ENCODE data around the gene LRMDA.
"Not testable (repeated sequence)": the region's sequence is repeated elsewhere in the genome, so short reads cannot be mapped to it uniquely, and the experiment has no call there.

The LRMDA gene

DNA sequence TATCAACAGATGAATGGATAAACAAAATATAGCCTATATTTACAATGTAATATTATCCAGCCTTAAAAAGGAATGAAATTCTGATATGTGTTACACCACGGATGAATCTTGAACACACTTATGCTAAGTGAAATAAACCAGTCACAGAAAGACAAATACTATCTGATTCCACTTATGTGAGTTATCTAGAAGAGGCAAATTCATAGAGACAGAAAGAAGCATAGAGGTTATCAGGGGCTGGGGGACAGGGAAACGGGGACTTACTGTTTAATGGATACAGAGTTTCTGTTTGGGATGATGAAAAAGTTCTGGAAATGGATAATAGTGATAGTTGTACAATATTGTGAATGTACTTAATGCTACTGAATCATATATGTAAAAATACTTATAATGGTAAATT lies 329.9 kb downstream of the LRMDA start:
- no peak for DNase-seq

DNA sequence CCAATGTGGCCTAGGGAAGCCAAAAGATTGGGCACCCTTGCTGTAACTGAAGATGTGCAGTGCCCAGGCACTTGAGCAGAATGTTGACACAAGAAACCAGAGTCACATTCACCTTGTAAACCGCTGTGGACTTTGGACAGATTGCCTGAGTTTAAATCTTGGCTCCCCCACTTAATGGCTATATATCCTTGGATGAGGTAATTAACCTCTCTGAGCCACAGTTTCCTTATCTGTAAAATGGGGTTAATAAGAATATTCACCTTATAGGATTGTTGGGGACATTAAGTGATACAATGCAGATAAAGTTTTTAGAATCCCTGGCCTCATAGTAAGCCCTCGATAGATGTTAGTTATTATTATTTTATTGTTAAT lies 331.0 kb downstream of the LRMDA start:
- DNase-seq: no peak

DNA sequence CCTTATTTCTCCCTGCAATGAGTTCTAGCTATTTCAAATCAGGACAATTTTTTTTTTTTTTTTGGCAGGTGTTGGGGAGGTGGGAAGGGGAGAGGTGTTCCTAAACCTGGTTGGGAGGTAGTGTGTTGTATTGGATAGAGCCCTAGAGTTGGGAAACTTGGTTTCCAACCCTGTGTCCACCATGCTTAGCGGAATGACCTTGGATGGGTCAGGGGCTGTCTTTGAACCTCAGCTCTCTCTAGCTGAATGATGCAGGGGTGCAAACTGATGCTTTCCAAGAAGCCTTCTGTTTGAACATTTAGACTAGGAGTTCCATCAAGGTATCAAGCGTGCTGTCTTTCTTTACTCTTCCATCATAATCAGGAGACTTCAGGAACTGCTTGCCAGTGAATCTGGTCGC lies 332.2 kb downstream of the LRMDA start:
- DNase-seq: no peak

DNA sequence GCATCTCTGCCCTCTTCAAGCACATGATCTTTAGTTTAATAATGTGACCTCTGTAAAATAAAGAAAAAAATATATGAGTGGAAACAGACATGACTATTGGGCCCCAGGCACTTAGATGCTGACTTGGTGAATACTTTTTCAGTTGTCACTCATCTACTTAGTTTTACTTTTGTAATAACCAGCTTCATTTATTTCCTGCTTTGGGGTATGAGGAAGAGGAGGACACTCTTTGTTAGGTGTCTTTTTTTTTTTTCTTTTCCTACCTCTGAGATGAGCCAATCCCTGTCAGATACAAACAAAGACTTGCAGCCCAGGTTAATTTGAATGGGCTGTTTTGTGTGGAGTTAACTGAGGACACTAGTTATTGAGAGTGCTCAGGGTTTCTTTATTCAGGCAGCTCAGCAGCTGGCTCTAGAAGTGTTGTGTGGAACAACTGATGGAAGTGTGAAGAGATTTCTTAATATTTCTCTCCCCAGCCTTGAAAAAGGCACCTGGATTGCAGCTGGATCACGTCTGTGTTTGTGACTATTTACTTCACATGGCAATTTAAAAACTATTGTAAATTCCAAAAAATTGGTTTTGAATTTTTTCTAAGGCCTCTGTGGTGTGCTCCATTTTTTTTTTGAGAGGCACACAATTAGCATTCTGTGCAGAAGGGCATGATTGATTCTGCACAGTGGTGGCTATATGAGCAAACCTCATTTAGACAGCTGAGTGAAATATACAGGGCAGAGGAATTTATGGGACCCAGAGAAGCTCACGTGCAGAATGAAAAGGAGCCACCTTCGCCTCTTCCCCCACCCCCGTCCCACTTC lies 333.8 kb downstream of the LRMDA start:
- DNase-seq: no peak

DNA sequence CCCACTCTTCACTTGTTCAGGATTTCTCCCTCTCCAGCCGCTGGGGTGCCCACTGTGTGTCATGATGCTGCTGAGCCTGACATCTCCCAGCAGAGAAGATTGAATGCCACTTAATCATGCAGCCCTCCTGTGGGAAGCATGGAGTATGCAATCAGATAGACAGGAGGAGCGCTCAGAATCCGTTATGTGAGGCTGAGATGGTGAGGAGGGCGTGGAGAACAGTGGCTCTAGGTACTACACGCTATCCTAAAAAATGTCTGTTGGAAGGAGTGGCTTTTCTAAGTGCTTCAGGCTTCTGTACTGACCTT lies 334.3 kb downstream of the LRMDA start:
- no peak for DNase-seq

DNA sequence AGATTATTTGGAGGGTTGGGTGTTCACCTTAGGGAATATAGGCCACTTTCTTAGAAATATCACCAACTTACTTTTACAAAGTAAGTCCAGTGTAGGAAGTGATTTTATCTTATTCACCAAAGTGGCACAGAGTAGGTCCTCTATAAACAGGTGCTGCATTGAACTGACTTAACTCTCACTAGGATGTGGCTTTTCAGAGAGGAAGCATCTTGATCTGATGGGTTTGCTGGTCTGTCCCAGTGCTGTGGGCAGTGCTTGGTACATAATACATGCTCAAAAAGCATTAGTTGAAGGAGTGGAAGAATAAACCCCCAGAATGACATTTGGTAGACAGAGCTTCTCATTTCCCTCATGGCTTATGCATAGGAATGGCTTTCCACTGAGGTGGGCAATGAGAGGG lies 334.7 kb downstream of the LRMDA start:
- no peak for DNase-seq

DNA sequence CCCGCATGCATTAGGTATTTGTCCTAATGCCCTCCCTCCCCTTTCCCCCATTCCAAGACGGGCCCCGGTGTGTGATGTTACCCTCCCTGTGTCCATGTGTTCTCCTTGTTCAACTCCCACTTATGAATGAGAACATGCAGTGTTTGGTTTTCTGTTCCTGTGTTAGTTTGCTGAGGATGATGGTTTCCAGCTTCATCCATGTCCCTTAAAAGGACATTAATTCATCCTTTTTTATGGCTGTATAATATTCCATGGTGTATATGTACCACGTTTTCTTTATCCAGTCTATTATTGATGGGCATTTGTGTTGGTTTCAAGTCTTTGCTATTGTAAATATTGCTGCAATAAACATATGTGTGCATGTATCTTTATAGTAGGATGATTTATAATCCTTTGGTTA lies 335.3 kb downstream of the LRMDA start:
- DNase-seq: not testable (repeated sequence)

DNA sequence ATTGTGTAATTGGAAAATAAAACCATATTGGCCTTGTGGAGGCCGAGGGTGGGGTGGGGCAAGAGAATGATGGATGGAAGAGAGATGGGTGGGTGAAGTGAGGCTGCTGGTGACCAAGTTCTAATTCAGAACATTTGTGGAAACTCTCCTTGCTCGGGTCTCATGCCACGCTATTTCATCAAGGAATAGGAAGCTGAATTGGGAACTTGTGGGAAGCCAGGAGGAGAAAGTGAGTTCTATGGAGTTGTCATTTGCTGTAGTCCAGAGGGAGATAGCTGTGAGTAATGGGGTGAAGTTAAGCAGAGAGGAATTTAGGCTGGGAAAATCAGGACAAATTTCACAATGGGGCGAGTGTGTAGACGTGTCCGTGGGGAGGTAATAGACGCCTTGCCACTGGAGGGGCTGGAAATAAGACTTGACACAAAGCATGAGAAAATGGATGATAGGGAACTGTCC lies 339.2 kb downstream of the LRMDA start:
- DNase-seq: no peak

DNA sequence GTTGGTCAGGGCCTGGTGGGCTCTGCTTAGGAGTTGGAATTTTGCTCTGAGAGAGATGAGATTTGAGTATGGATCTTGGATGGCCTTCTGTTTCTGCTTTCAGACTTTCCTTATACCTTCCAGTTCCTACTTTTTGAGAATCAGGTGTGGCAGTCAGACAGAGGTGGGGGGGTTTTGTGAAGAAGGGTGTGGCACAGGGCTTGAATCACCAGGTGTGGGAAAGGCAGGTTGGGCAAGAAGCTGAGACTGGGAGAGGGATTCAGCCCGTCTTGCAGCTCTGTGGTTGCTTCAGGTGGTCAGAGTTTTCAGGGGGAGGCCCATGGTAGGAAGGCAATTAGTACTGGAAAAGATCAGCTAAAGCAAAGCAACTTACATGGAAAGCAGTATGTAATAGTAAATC lies 340.2 kb downstream of the LRMDA start:
- no peak for DNase-seq

DNA sequence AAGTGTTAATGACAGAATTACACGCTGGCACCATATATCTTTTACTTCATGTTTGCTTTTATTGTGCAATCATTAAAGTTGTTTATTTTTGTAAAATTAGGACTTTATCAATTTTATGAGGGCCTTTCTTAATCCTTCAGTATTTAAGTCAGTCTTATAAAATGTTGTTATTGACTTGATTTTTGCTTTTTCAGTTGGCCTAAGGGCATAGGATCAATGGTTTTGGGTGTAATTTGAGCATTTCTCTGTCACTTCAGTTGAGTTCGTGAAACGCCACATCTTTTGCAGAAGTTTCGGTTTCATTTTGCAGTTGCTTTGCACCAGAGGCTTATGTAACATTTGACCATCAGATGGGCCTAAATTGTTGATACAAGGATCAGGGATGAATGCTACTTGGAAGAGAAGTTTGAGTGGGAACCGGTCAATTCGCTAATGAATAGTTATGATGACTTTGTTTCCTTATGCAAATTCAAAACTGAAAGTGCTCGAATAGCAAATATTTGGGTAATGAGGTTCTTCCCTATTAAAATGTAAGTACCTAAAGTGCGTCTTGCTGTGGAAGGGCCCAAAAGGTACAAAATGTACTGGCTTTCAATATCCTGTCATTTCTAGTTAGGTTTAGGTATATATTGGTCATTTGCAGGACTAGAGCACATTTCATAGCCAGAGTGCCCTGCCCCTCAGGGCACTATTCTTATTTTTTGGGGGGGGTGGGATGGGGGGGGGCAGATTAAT lies 340.9 kb downstream of the LRMDA start:
- no peak for DNase-seq

DNA sequence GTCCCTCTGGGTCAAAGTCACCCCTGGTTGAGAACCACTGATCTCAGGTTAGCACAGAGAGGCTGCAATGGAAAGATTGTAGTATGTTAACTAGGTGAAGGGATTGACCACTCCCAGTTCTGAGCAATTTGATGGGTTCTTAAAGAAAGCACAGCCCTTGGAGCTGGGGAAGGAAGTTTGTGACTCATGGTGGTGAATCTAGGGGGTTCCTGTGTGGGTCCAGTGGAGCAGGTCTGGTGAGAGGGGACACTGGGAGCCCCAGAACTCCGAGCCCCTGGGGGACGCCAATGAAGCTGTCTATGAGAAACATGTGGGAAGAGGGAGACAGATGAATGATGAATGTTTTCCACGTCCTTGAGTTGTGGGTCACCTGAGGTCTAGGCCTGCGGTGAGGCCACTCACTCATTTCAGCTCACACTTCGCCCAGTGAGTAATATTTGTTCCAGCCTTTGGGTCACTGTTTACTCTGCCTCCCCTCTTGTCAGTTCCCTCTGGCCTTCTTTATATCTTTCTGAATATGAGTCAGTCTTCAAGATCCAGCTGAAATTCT lies 341.9 kb downstream of the LRMDA start:
- DNase-seq: no peak

DNA sequence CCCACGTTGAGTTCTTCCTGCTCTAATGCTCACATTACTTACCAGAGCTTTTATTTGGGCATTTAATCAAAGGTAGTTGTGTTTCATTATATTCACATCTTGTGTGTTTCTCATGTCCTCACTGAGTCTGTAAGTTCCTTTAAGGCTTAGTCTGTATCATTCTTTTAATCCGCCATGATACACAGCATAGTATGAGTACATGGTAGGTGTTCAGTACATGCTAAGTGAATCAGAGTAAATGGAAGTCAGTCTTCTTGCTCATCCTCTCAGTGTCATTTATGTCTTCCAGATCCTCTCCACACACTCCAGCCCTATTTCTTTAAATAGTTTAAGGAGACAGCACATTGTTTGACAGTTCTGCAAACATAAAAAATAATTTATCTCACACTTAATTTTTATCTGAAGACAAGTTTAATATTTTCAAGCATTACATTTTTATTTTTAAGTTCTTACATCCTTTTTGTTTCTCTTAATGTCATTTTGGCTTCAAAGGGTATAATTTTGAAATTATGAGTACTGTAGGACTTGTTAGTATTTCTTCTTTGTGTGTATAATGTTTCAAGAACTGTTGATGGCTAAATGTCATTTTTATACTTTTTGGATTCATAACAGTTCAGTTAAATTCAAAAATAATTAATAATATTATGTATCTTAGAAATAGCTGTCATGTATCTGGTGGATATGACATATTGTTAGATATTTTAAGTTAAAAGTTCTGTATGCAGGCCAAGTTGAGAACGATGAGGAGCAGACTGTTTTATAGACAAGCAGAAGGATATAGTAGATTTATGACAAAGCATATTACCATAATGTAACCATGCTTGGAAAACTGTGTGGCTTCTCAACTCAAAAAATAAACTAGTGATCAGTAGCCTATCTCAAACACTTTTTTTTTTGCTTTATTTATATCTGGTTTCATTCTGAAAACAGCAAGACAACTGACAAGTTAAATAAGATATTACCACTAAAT lies 342.7 kb downstream of the LRMDA start:
- DNase-seq: no peak

DNA sequence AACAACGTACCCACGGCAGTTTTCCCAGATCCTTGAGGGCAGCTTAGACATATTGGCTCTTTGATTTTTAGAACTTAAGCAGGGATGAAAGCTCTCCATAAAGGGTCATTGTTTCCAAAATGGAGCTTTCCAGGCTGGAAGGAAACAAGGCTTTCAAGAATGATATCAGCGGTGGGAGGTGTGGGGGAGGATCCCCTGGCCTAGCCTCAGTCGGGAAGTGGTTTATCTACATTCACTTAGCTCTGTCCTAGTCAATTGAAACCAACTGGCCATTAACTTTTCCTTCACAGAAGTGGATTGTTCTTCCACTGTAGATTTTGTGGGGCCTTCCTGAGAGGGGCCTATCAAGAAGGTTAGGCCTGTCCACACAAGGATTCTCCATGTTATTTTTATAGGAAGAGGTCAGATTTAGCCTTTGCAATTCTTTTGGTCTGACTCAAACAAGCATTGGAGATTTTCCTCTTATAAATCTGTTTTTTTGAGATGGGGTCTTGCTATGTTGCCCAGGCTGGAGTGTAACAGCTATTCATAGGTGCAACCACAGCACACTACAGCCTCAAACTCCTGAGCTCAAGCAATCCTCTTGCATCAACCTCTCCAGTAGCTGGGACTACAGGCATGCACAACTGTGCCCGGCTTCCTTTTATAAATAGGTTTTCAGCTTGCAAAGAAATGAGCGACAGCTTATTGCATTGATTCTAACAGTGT lies 343.5 kb downstream of the LRMDA start:
- no peak for DNase-seq

DNA sequence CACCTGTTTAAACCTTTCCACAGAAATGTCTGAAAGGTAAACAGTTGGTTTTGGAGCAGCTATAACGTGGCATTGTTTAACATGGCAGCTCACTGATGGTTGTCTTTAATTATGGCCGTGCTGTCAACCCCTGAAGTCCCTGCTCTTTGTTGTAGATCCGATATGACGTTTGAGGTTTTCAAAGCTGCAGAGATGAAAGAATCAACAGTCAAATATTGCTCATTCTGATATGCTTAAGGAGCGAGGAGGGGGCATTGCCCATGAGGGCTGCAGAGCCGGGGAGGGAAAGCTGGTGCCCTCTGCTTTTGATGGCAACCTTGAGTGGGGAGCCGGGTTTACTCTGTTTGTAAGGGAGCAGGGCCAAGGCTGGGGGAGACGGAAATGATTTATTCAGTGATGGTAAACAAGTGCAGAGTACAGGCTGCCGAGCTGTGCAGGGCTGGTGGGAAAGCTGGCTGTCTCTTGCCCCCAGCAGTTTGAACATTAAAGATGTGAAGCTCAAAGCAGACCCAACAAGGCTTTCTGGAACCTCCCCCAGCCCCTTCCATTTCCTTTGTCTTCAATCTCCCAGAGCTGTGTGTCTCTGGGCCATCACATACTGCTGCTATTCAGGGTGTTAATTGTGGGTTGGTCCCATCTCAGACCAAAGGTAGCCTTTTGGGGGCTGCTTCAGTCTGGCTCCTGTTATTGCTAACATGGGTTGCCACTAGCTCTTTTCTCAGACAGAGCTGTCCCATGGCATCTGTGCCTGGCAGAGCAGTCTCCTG lies 345.5 kb downstream of the LRMDA start:
- no peak for DNase-seq

DNA sequence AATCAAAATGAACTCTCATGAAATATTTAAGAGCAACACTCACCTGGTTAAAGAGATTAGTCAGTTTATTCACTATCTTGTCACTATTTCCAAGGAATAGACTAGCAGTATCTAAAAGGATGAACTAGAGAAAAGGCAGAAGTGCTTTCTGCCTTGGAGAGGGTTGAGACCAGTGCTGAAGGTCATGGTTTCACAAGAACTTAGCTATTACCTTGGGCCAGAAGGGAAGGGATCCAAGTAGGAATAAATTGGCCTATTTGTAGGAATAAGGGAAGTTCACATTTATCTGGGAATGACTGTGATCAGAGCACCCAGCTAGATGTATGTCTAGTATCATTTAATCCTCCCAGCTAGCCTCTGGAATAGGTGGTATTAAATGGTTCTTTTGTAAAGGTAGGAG lies 347.2 kb downstream of the LRMDA start:
- DNase-seq: no peak

DNA sequence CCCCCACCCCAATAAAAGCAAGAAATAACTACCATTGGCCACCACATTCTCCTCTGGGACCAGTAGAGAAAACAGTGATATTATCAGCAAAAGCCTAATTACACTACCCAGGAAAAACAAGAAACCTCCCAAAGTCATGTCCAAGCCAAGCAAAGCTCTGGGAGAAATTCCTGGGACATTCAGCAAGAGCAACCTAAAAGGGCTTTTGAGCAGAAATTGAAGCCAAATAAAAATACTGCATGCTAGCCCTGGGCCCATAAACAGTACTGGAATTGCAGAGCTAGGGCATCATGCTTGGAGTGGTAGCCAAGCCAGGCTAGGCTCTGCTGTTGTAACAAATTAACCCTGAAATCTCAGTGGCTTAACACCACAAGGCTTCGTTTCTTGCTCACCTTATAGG lies 347.9 kb downstream of the LRMDA start:
- no peak for DNase-seq

DNA sequence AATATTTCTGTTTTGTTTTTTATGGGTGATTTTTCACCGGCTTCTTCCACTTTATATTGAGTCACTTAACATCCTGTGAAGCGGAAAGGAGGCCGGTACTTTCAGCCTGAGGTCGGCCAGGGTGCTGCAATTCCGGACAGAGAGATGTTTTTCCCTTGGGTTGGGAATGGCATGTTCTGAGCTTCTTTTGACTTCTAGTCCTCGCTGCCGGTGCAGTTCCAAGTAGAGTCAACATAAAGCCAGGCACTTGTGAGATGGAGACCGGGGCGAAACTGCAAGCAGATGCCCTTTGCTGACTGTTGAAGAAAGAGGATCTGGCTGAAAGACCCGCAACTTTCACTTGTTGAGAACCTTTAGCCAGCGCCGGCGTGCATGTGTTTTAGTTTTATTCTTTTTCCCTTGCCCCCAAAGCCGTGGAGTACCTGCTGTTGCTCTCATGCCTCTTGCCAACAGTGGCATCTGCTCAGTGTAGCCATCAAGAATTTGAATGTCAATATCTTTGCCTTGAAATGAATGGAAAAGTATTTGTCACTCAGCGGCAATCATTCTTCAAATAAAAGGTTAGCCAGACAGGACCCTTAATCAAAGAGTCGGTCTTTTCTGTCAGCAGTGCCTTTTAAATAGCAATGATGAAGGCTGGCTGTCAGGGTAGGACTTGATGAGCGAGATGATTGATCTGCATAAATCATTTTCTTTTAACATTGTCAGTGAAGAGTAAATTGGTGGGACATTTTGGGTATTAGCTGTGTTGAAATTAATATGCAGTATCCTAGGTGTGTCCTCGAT lies 351.2 kb downstream of the LRMDA start:
- DNase-seq: no peak

DNA sequence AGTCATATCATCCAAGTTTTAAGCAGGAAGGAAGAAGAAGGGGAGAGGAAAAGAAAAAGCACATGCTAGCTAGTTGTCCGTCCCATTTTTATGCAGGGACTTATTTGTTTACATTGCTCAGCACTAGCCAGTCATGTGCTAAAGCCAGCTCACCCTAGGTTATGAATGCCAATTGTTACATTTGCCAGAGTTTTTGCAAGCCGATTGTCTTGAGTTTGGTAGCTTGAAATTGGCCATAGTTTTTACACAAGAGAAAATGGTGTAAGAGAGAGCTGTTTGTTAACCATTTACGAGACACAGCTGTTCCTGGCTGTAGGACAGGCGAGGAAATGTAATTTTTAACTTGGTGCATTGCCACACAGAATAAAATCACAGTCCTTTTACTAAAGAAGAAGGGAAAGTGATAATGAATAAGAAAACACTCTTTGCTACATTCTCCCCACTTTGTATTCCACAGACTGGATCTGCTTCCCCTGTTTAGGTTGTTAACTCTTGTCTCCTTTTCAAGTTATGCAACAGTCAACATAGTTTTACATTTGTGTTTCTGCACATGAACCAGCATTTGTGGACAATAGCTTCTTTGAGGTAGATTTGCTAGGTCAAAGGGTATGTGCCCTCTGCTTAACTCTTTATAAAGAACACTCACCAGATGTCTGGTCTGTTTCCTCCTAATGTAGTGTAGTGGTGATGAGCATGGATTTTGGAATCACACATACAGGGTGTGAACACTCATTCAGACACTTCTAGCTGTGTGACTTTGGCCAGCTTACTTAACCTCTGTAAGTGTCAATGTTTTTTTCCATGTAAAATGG lies 357.2 kb downstream of the LRMDA start:
- DNase-seq: no peak

DNA sequence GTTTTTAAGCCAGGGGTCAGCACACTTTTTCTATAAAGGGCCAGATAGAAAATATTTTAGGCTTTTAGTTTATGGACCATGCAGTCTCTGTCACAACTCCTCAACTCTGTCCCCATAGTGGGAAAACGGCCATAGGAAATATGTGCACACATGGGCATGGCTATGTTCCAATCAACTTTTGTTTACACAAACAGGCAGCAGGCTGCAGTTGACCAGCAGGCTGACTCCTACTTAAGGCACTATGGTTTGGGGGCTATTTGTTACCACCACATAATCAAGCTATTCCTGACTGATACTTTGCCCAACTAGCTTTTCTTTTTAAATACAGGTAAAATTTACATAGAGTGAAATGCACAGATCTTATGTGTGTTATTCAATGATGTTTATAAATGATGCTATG lies 362.4 kb downstream of the LRMDA start:
- no peak for DNase-seq

DNA sequence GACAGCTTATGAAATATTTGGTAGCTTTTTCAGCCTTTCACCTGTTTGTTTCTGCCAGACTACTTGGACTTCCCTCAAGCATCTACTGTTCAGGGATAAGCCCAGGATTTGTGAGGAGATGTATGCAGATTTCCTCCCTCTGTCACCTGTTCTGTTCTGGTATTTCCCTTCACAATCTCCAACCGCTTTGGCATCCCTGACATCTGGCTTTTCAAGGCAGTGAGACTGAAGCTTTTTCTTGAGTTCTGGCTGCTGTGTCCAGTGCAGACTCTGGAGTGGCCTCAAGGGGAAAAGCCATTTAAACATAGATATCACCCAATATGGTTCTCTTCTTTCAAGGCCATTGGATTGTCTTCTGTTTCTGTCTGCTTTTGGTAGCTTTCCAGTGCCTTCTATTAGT lies 369.7 kb downstream of the LRMDA start:
- no peak for DNase-seq

Data from NCI-H1048 (cell line).